Measurements from ENCODE around the gene GOT1. TPM values are rescaled to one million over a fixed set of nuclear protein-coding genes. Genes with fewer than 3 reads are reported as not detected.
A peak's percentile ranks its signal among the peaks of the same experiment; 100 is the strongest.

Gene GOT1
- total RNA-seq, 4 donors from 2014 or later, result 91.4 to 215 (median 135) TPM

GRCh38 chr10:99418910-99419624 is 11.4 kb downstream of the GOT1 start:
- Histone ChIP-seq H3K9me3 (no peaks in the 10 kb centered on the region), H3K36me3 (peaks cover 0 to 30% of the 10 kb centered on the region in 2 donors), H3K27ac (peak overlapping the region in 2 of 4 donors; percentile 9 to 99), H3K4me1 (peaks cover 31 to 36% of the 10 kb centered on the region in 2 donors), H3K4me3 (no peak overlapping the region), H3K27me3 (no peaks in the 10 kb centered on the region)
- in situ Hi-C loops (cut with MboI; ENCODE audit: low sequenced_read_pairs in 4 of 4) (no loop called here), intact Hi-C loops (cut with DNase I; ENCODE audit: low total_unique reads) (no loop called here)
- ATAC-seq (no peak), DNase-seq (no peak)
- TF ChIP-seq CTCF (IDR thresholded peaks at IDR 0.05 in 4 of 5, conservative IDR thresholded peaks at IDR 0.05 in 1 of 5) (no peak), POLR2A (IDR thresholded peaks at IDR 0.05) (no peak)

DNA sequence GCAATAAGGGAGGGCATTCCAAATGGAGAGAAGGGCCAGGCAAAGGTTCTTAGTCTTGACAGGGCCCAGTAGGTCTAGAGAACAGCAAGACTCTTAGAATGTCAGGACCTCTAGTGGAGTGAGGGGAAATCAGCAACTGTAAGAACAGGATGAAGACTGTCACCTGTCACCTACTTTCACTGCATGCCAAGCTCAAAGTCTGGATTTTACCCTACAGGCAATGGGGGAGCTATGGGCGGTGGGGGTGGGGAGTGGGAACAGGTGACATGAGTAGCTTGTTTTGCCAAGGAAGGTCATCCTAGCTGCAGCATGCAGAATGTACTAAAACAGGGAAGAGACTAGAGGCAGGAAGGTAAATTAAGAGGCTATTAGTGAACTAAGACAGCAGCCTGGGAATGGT is 18.3 kb downstream of the GOT1 start:
- Histone ChIP-seq H3K4me1 (peaks cover 29 to 33% of the 10 kb centered on the region in 2 donors), H3K36me3 (peaks cover 0 to 2% of the 10 kb centered on the region in 2 donors), H3K27ac (peak overlapping the region; percentile 19 to 74 (median 62)), H3K4me3 (no peak overlapping the region), H3K9me3 (no peaks in the 10 kb centered on the region), H3K27me3 (no peaks in the 10 kb centered on the region)
- DNase-seq, result peak in 1 of 2 donors; percentile 44
- TF ChIP-seq POLR2A (IDR thresholded peaks at IDR 0.05) (no peak), CTCF (IDR thresholded peaks at IDR 0.05 in 4 of 5, conservative IDR thresholded peaks at IDR 0.05 in 1 of 5) (peak in 1 of 5 experiments; percentile 16)
- peak; percentile 87 to 97 for ATAC-seq
- in situ Hi-C loops (cut with MboI; ENCODE audit: low sequenced_read_pairs in 4 of 4), result no loop called here
- intact Hi-C loops (cut with DNase I; ENCODE audit: low total_unique reads), result no loop called here

GRCh38 chr10:99411546-99411945 is 18.9 kb downstream of the GOT1 start:
- H3K4me3 ChIP-seq, result no peak overlapping the region
- no peak for TF ChIP-seq CTCF (IDR thresholded peaks at IDR 0.05 in 4 of 5, conservative IDR thresholded peaks at IDR 0.05 in 1 of 5)
- no peak for TF ChIP-seq POLR2A (IDR thresholded peaks at IDR 0.05)
- ATAC-seq (peak in 1 of 2 donors; percentile 21), DNase-seq (no peak)
- no peaks in the 10 kb centered on the region for H3K9me3 ChIP-seq
- peak overlapping the region; percentile 19 to 74 (median 62) for H3K27ac ChIP-seq
- in situ Hi-C loops (cut with MboI; ENCODE audit: low sequenced_read_pairs in 4 of 4), result no loop called here
- H3K4me1 ChIP-seq, result peaks cover 29 to 33% of the 10 kb centered on the region in 2 donors
- H3K36me3 ChIP-seq, result peaks cover 1 to 2% of the 10 kb centered on the region in 2 donors
- no peaks in the 10 kb centered on the region for H3K27me3 ChIP-seq
- intact Hi-C loops (cut with DNase I; ENCODE audit: low total_unique reads), result no loop called here

- Histone ChIP-seq H3K27me3 (no peaks in the 10 kb centered on the region), H3K4me3 (no peak overlapping the region), H3K9me3 (no peaks in the 10 kb centered on the region), H3K27ac (peak overlapping the region in 3 of 4 donors; percentile 52 to 74 (median 71)), H3K4me1 (peaks cover 29 to 33% of the 10 kb centered on the region in 2 donors), H3K36me3 (peaks cover 2 to 8% of the 10 kb centered on the region in 2 donors)
- ATAC-seq (no peak), DNase-seq (no peak)
- in situ Hi-C loops (cut with MboI; ENCODE audit: low sequenced_read_pairs in 4 of 4), result no loop called here
- intact Hi-C loops (cut with DNase I; ENCODE audit: low total_unique reads), result no loop called here
- TF ChIP-seq POLR2A (IDR thresholded peaks at IDR 0.05) (no peak), CTCF (IDR thresholded peaks at IDR 0.05 in 4 of 5, conservative IDR thresholded peaks at IDR 0.05 in 1 of 5) (no peak)
These were observed 19.5 kb downstream of the GOT1 start for GRCh38 chr10:99410876-99411275.

All from gastrocnemius medialis (tissue), 4 donors.